Thyroid gland (tissue), 4 donors: ENCODE results near the gene TOMM5.

Experiments
- CTCF ChIP-seq, 6 experiments: fragments of 200-600 bp in 3 of 6; fragments of 450-650 bp in 3 of 6; sonication (generic) in 3 of 6; IDR thresholded peaks; one replicate each; pipeline ENCODE4 v1.5.1; 2016 to 2019; ENCODE audit warnings: antibody characterized with exemption in 6 of 6, mild to moderate bottlenecking in 2 of 6, inconsistent platforms in 1 of 6, moderate library complexity in 1 of 6
- POLR2A ChIP-seq, 2 donors: fragments of 450-650 bp; IDR thresholded peaks; one replicate each; pipeline ENCODE4 v1.6.1; 2017; ENCODE audit warnings: antibody characterized with exemption in 2 of 2, mild to moderate bottlenecking in 2 of 2, moderate library complexity in 1 of 2

- TF ChIP-seq CTCF (IDR thresholded peaks at IDR 0.05) (no peak), POLR2A (IDR thresholded peaks at IDR 0.05) (no peak)
Observed at GRCh38 chr9:37632479-37632878, 40.1 kb upstream of the TOMM5 start.
